ENCODE data around the gene MAP2K7. TPM values are rescaled to one million over a fixed set of nuclear protein-coding genes. Genes with fewer than 3 reads are reported as not detected.

MAP2K7 gene
- total and polyA plus RNA-seq, 2 of the 4 experiments (the other 2 are of a cell fraction): 4.1 to 15.6 TPM

- Histone ChIP-seq H3K4me3 (ENCODE audit: insufficient read depth, low read depth, low read length) (no peak overlapping the region), H2AK5ac (ENCODE audit: low read depth, low read length) (no peak overlapping the region), H3K36me3 (ENCODE audit: control insufficient read depth, insufficient read depth, low read length) (peaks cover 28% of the 10 kb centered on the region), H2BK15ac (ENCODE audit: low read depth, low read length) (no peak overlapping the region), H4K5ac (ENCODE audit: low read depth, low read length) (no peak overlapping the region), H3K56ac (ENCODE audit: extremely low read depth, insufficient read depth, low read length) (no peak overlapping the region), H3K14ac (replicated peaks; ENCODE audit: low read depth, low read length) (no peak overlapping the region), H3K4me2 (ENCODE audit: low read depth, low read length) (no peak overlapping the region), H4K8ac (ENCODE audit: low read depth in 2 of 2, low read length in 2 of 2) (no peak overlapping the region), H3K27ac (ENCODE audit: insufficient read depth, low read length) (no peak overlapping the region), H3K9me3 (ENCODE audit: control insufficient read depth, insufficient read depth, low read length) (no peaks in the 10 kb centered on the region), H2AK9ac (replicated peaks; ENCODE audit: low read depth, low read length, poor library complexity) (no peak overlapping the region), H2BK5ac (ENCODE audit: low read depth, low read length, poor library complexity, severe bottlenecking) (no peak overlapping the region), H3K4me1 (ENCODE audit: control insufficient read depth, insufficient read depth, low read length) (no peaks in the 10 kb centered on the region), H3K23ac (ENCODE audit: low read depth, low read length) (no peak overlapping the region), H3K27me3 (ENCODE audit: control insufficient read depth, insufficient read depth, low read length) (no peaks in the 10 kb centered on the region), H4K20me1 (ENCODE audit: insufficient read depth, low read length) (no peaks in the 10 kb centered on the region), H3K18ac (ENCODE audit: low read depth, low read length) (no peak overlapping the region), H3K4ac (ENCODE audit: low read depth, low read length) (no peak overlapping the region), H3K9me1 (ENCODE audit: insufficient read depth, low read length) (peaks cover 4% of the 10 kb centered on the region; the same call in 1 of the 2 replicates), H2AFZ (replicated peaks; ENCODE audit: low read length, poor library complexity) (no peak overlapping the region), H2BK120ac (ENCODE audit: low read depth, low read length) (no peak overlapping the region), H4K91ac (ENCODE audit: insufficient read depth, low read depth, low read length) (no peak overlapping the region), H3K79me1 (ENCODE audit: low read depth in 1 of 2, low read length in 2 of 2) (peaks cover 11 to 47% of the 10 kb centered on the region in 2 experiments; a peak in 3 of 4 replicates), H3K9ac (ENCODE audit: low read depth, low read length) (no peak overlapping the region), H2BK20ac (ENCODE audit: low read depth, low read length) (no peak overlapping the region)
- TF ChIP-seq, protein P1, sequence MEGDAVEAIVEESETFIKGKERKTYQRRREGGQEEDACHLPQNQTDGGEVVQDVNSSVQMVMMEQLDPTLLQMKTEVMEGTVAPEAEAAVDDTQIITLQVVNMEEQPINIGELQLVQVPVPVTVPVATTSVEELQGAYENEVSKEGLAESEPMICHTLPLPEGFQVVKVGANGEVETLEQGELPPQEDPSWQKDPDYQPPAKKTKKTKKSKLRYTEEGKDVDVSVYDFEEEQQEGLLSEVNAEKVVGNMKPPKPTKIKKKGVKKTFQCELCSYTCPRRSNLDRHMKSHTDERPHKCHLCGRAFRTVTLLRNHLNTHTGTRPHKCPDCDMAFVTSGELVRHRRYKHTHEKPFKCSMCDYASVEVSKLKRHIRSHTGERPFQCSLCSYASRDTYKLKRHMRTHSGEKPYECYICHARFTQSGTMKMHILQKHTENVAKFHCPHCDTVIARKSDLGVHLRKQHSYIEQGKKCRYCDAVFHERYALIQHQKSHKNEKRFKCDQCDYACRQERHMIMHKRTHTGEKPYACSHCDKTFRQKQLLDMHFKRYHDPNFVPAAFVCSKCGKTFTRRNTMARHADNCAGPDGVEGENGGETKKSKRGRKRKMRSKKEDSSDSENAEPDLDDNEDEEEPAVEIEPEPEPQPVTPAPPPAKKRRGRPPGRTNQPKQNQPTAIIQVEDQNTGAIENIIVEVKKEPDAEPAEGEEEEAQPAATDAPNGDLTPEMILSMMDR (conservative IDR thresholded peaks at IDR 0.05; ENCODE audit: low read depth, low read length): no peak
- TF ChIP-seq, protein P2, sequence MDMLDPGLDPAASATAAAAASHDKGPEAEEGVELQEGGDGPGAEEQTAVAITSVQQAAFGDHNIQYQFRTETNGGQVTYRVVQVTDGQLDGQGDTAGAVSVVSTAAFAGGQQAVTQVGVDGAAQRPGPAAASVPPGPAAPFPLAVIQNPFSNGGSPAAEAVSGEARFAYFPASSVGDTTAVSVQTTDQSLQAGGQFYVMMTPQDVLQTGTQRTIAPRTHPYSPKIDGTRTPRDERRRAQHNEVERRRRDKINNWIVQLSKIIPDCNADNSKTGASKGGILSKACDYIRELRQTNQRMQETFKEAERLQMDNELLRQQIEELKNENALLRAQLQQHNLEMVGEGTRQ (IDR thresholded peaks at IDR 0.05; ENCODE audit: low read depth, low read length): no peak
- no peak for TF ChIP-seq RFX5 (IDR thresholded peaks at IDR 0.05; ENCODE audit: low read depth, low read length)
- TF ChIP-seq RCOR1 (IDR thresholded peaks at IDR 0.05; ENCODE audit: insufficient replicate concordance, low read length): no peak
- DNase-seq: no peak
- BruUV-seq (replicated peaks): no TSS peak
- in situ Hi-C loops (cut with MboI; ENCODE audit: low sequenced_read_pairs) (loop anchor here (5.0 kb wide), 1 partner anchor 311 kb away; no protein-coding TSS in a partner anchor), intact Hi-C loops (cut with micrococcal nuclease) (no loop called here), dilution Hi-C loops (cut with HindIII; ENCODE audit: low sequenced_read_pairs, unreplicated experiment) (no loop called here)
- whole genome bisulfite sequencing, 2 experiments (ENCODE audit: extremely low coverage in 2 of 2, insufficient read length in 1 of 2): 100% methylated on average over 1 of the region's 13 CpGs; no CpG with 5 or more reads in 1 of the 2 experiments
- ChIA-PET POLR2A (ENCODE audit: unreplicated experiment) (no interaction called here), CTCF (no interaction called here)
- ATAC-seq (ENCODE audit: low read depth): no peak
These were observed 37.2 kb downstream of the MAP2K7 start for GRCh38 chr19:7940841-7941240.
